ENCODE results near the gene DNASE2B. TPM values are rescaled to one million over a fixed set of nuclear protein-coding genes. Genes with fewer than 3 reads are reported as not detected.

DNASE2B gene
- polyA plus RNA-seq, 1 experiment: not detected

- no peaks in the 10 kb centered on the region for H3K36me3 ChIP-seq (ENCODE audit: control insufficient read depth, insufficient read depth, low read length)
- DNase-seq (ENCODE audit: low read depth): peak; percentile 98
- TF ChIP-seq, protein P1, sequence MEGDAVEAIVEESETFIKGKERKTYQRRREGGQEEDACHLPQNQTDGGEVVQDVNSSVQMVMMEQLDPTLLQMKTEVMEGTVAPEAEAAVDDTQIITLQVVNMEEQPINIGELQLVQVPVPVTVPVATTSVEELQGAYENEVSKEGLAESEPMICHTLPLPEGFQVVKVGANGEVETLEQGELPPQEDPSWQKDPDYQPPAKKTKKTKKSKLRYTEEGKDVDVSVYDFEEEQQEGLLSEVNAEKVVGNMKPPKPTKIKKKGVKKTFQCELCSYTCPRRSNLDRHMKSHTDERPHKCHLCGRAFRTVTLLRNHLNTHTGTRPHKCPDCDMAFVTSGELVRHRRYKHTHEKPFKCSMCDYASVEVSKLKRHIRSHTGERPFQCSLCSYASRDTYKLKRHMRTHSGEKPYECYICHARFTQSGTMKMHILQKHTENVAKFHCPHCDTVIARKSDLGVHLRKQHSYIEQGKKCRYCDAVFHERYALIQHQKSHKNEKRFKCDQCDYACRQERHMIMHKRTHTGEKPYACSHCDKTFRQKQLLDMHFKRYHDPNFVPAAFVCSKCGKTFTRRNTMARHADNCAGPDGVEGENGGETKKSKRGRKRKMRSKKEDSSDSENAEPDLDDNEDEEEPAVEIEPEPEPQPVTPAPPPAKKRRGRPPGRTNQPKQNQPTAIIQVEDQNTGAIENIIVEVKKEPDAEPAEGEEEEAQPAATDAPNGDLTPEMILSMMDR (IDR thresholded peaks at IDR 0.05; ENCODE audit: insufficient read depth, low read depth, low read length): no peak
- H3K27me3 ChIP-seq (ENCODE audit: control insufficient read depth, insufficient read depth, low read length): no peaks in the 10 kb centered on the region
- H3K4me3 ChIP-seq (ENCODE audit: low read depth, low read length): no peak overlapping the region
- POLR2A ChIA-PET: no interaction called here
- CTCF ChIA-PET: interaction anchor here (1.1 kb wide), 1 partner anchor 13 kb away, joined by 3 read pairs; no protein-coding TSS in a partner anchor
These were observed 32.8 kb upstream of the DNASE2B start for GRCh38 chr1:84365225-84366221.

GRCh38 chr1:84366786-84367185 lies 31.5 kb upstream of the DNASE2B start:
- Histone ChIP-seq H3K4me3 (ENCODE audit: low read depth, low read length) (no peak overlapping the region), H3K27me3 (ENCODE audit: control insufficient read depth, insufficient read depth, low read length) (no peaks in the 10 kb centered on the region), H3K36me3 (ENCODE audit: control insufficient read depth, insufficient read depth, low read length) (no peaks in the 10 kb centered on the region)
- CTCF ChIA-PET: interaction anchor here (1.1 kb wide), 1 partner anchor 12 kb away, joined by 3 read pairs; no protein-coding TSS in a partner anchor
- TF ChIP-seq, protein P1 (IDR thresholded peaks at IDR 0.05; ENCODE audit: insufficient read depth, low read depth, low read length): no peak
- POLR2A ChIA-PET: no interaction called here
- peak; percentile 66 for DNase-seq (ENCODE audit: low read depth)

DNA sequence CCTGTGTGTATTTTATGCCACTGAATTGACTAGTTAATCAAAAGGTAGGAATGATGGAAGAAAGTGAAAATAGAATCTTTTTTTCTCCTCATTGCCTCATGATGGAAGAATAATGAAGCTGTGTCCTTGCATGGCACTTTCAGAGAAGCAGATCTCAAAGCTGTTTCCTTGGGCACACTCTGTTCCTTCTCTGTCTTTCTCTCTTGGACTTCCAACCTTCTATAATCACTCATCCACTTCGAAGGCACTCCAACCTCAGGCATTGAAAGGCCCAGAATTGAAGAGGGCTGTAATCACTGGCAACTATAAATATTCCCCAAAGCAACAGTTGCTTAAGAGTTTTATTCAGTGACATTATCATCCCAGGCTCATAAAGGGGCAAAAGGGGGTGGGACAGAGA lies 31.1 kb upstream of the DNASE2B start:
- POLR2A ChIA-PET: no interaction called here

DNA sequence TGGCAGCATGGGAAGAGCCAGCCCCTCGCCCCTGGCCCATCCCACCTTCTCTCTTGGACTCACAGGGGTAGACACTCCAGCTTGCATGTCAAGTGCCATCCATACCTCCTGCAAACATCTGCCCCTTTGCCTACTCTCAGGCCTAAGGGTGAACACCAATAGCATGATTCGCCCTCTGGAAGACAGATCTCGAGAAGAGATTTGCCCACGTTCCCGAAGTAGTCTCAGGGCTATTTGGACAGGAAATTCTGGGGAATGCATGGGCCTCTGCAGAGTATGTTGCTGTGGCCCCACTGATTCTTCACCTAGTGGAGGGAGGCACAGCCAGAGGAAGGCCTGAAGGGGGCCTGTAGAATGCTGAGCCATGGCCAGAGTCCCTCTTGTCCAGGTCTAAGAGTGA lies 29.8 kb upstream of the DNASE2B start:
- H3K4me3 ChIP-seq (ENCODE audit: low read depth, low read length): no peak overlapping the region
- ChIA-PET CTCF (no interaction called here), POLR2A (no interaction called here)
- TF ChIP-seq, protein P1 (IDR thresholded peaks at IDR 0.05; ENCODE audit: insufficient read depth, low read depth, low read length): no peak
- DNase-seq (ENCODE audit: low read depth): no peak
- no peaks in the 10 kb centered on the region for H3K27me3 ChIP-seq (ENCODE audit: control insufficient read depth, insufficient read depth, low read length)
- H3K36me3 ChIP-seq (ENCODE audit: control insufficient read depth, insufficient read depth, low read length): no peaks in the 10 kb centered on the region

More for the DNA sequence above, 31.1 kb upstream of the DNASE2B start:
- CTCF ChIA-PET: interaction anchor here (1.1 kb wide), 1 partner anchor 12 kb away, joined by 3 read pairs; no protein-coding TSS in a partner anchor
- Histone ChIP-seq H3K36me3 (ENCODE audit: control insufficient read depth, insufficient read depth, low read length) (no peaks in the 10 kb centered on the region), H3K27me3 (ENCODE audit: control insufficient read depth, insufficient read depth, low read length) (no peaks in the 10 kb centered on the region), H3K4me3 (ENCODE audit: low read depth, low read length) (no peak overlapping the region)
- TF ChIP-seq, protein P1 (IDR thresholded peaks at IDR 0.05; ENCODE audit: insufficient read depth, low read depth, low read length): no peak
- no peak for DNase-seq (ENCODE audit: low read depth)

- TF ChIP-seq, protein P1 (IDR thresholded peaks at IDR 0.05; ENCODE audit: insufficient read depth, low read depth, low read length): no peak
- Histone ChIP-seq H3K27me3 (ENCODE audit: control insufficient read depth, insufficient read depth, low read length) (no peaks in the 10 kb centered on the region), H3K4me3 (ENCODE audit: low read depth, low read length) (no peak overlapping the region), H3K36me3 (ENCODE audit: control insufficient read depth, insufficient read depth, low read length) (no peaks in the 10 kb centered on the region)
- CTCF ChIA-PET: interaction anchor here (1.3 to 1.4 kb wide), 2 partner anchors 49 to 63 kb away, joined by 3 read pairs; no protein-coding TSS in a partner anchor
- no peak for DNase-seq (ENCODE audit: low read depth)
- POLR2A ChIA-PET: no interaction called here
These were observed 28.0 kb upstream of the DNASE2B start for GRCh38 chr1:84370266-84370665.

Data from BJ (cell line).